Endodermal cell (in vitro differentiated cells): ENCODE data around the gene PPP2R1A. TPM values are rescaled to one million over a fixed set of nuclear protein-coding genes. Genes with fewer than 3 reads are reported as not detected.

Source experiments
- DNase-seq: peaks from one replicate; pipeline ENCODE4 v3.0.0-alpha.2; 2017
- H3K27ac ChIP-seq: 2 replicates; pipeline ENCODE4 v1.5.1; 2013; ENCODE audit warnings: mild to moderate bottlenecking, low read depth, low read length, moderate library complexity
- H3K27me3 ChIP-seq: 2 replicates; pipeline ENCODE4 v1.6.1; 2013; ENCODE audit warnings: mild to moderate bottlenecking, low read length, moderate library complexity; ENCODE audit not compliant: insufficient read depth, control insufficient read depth, poor library complexity, severe bottlenecking
- H3K36me3 ChIP-seq: 2 replicates; pipeline ENCODE4 v1.7.0; 2013; ENCODE audit warnings: mild to moderate bottlenecking, low read length, moderate library complexity; ENCODE audit not compliant: control insufficient read depth, insufficient read depth
- H3K4me1 ChIP-seq: one replicate; pipeline ENCODE4 v1.7.0; 2013; ENCODE audit warnings: low read length; ENCODE audit not compliant: control insufficient read depth, insufficient read depth
- H3K4me3 ChIP-seq: 2 replicates; pipeline ENCODE4 v1.5.1; 2013; ENCODE audit warnings: mild to moderate bottlenecking, low read length, moderate library complexity
- H3K9ac ChIP-seq: 2 replicates; pipeline ENCODE4 v1.6.1; 2013; ENCODE audit warnings: mild to moderate bottlenecking, low read length, moderate library complexity; ENCODE audit not compliant: poor library complexity, severe bottlenecking; ENCODE audit errors: extremely low read depth
- H3K9me3 ChIP-seq: 2 replicates; pipeline ENCODE4 v1.6.1; 2013; ENCODE audit warnings: mild to moderate bottlenecking, low read length, moderate library complexity; ENCODE audit not compliant: control insufficient read depth
- H3K27ac Mint-ChIP-seq: 2 replicates; pipeline ENCODE4 v1.8.0; 2020; ENCODE audit warnings: mixed read lengths
- H3K27me3 Mint-ChIP-seq: 2 replicates; pipeline ENCODE4 v1.8.0; 2021; ENCODE audit warnings: mild to moderate bottlenecking, mixed read lengths; ENCODE audit not compliant: insufficient read depth
- H3K36me3 Mint-ChIP-seq: 2 replicates; pipeline ENCODE4 v1.8.0; 2020; ENCODE audit warnings: low read depth, mixed read lengths
- H3K4me1 Mint-ChIP-seq: 2 replicates; pipeline ENCODE4 v1.8.0; 2020; ENCODE audit warnings: mixed read lengths
- H3K4me3 Mint-ChIP-seq: 2 replicates; pipeline ENCODE4 v1.8.0; 2020; ENCODE audit warnings: mild to moderate bottlenecking, moderate library complexity, mixed read lengths
- H3K9me3 Mint-ChIP-seq: 2 replicates; pipeline ENCODE4 v1.8.0; 2020; ENCODE audit warnings: mild to moderate bottlenecking, mixed read lengths
- WGBS, 2 experiments: methylation state at CpG; one replicate each; pipeline versions ENCODE4 v1.1.5 to v1.1.7; 2013; ENCODE audit warnings: missing lambda C conversion rate in 2 of 2, mixed read lengths in 1 of 2; ENCODE audit not compliant: insufficient coverage in 1 of 2, insufficient read length in 1 of 2; 5-methylcytosine and 5-hydroxymethylcytosine counted together
- total RNA-seq, 2 donors: library from RNA; stranded (reverse); fragmentation: NEBNext Ultra II Directional in 1 of 2; extraction: Animal tissue kit (Norgen Biotek cat#: 25700) in 1 of 2; gene quantifications; 2 replicates in 1 of 2; 3 replicates in 1 of 2; pipeline ENCODE4 v1.2.1, GENCODE V29; 2021
- TF ChIP-seq, protein P1 (sequence below): fragments of 200-600 bp; sonication (generic); conservative IDR thresholded peaks from 2 replicates; pipeline ENCODE4 v1.5.0; 2021; ENCODE audit warnings: antibody characterized with exemption, mild to moderate bottlenecking

The PPP2R1A gene
- total RNA-seq, 2 donors from 2014 or later, result 345 to 348 TPM

DNA sequence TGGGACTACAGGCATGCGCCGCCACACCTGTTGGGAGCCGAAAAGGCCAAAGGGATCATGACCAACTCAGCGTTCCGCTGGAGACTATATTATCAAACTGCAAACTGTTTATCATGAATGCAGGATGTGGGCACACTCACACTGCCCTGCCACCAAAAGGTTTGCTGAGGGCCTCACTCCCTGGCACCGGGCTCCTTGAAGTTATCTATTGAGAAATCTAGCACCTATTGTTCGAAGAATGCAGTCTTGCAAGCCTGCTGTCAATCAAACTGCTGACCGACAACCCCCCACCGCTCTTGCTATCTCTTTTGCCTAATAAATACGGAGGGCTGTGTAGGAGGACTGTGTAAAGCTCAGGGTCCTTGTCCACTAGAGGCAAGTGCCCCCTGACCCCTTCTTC lies 13.3 kb upstream of the PPP2R1A start:
- Mint-ChIP-seq H3K27me3 (no peaks in the 10 kb centered on the region), H3K9me3 (peaks cover 31% of the 10 kb centered on the region), H3K36me3 (no peaks in the 10 kb centered on the region), H3K4me1 (peaks cover 14% of the 10 kb centered on the region), H3K4me3 (no peak overlapping the region), H3K27ac (peak overlapping the region; percentile 56)
- H3K36me3 ChIP-seq, result no peaks in the 10 kb centered on the region
- no peaks in the 10 kb centered on the region for H3K4me1 ChIP-seq
- H3K4me3 ChIP-seq, result peak overlapping the region; percentile 28
- WGBS, 2 experiments, result 72 to 75% methylated on average over 6 to 10 of the region's 10 CpGs
- H3K27ac ChIP-seq, result no peak overlapping the region
- peaks cover 10% of the 10 kb centered on the region for H3K9me3 ChIP-seq
- peak; percentile 74 for DNase-seq
- TF ChIP-seq, protein P1, sequence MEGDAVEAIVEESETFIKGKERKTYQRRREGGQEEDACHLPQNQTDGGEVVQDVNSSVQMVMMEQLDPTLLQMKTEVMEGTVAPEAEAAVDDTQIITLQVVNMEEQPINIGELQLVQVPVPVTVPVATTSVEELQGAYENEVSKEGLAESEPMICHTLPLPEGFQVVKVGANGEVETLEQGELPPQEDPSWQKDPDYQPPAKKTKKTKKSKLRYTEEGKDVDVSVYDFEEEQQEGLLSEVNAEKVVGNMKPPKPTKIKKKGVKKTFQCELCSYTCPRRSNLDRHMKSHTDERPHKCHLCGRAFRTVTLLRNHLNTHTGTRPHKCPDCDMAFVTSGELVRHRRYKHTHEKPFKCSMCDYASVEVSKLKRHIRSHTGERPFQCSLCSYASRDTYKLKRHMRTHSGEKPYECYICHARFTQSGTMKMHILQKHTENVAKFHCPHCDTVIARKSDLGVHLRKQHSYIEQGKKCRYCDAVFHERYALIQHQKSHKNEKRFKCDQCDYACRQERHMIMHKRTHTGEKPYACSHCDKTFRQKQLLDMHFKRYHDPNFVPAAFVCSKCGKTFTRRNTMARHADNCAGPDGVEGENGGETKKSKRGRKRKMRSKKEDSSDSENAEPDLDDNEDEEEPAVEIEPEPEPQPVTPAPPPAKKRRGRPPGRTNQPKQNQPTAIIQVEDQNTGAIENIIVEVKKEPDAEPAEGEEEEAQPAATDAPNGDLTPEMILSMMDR, result no peak
- no peak overlapping the region for H3K9ac ChIP-seq
- H3K27me3 ChIP-seq, result no peaks in the 10 kb centered on the region

DNA sequence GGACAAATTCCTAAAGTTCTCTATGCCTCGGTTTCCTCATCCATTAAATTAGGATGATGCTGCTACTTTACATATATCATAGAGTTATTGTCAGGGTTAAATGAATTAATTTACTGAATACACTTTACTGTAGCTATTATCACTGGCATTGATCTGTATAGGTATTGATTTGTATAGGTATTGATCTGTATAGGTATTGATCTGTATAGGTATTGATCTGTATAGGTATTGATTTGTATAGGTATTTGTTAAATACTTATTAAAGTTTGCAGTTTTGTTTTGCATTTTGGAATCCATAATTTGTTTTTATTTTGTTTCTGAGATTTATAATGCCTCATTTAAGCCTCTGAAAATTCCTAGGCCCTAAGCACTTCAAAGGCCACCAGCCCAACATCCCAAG lies 2.4 kb upstream of the PPP2R1A start:
- Histone ChIP-seq H3K9ac (no peak overlapping the region), H3K9me3 (no peaks in the 10 kb centered on the region), H3K36me3 (peaks cover 10% of the 10 kb centered on the region), H3K27ac (no peak overlapping the region), H3K4me3 (no peak overlapping the region), H3K4me1 (no peaks in the 10 kb centered on the region), H3K27me3 (no peaks in the 10 kb centered on the region)
- TF ChIP-seq, protein P1, result no peak
- Mint-ChIP-seq H3K4me3 (no peak overlapping the region), H3K4me1 (peaks cover 20% of the 10 kb centered on the region), H3K9me3 (no peaks in the 10 kb centered on the region), H3K27ac (no peak overlapping the region), H3K27me3 (no peaks in the 10 kb centered on the region), H3K36me3 (peaks cover 8% of the 10 kb centered on the region)
- DNase-seq, result no peak
- no CpG with 5 or more reads among the region's 1 CpG for WGBS, 2 experiments

DNA sequence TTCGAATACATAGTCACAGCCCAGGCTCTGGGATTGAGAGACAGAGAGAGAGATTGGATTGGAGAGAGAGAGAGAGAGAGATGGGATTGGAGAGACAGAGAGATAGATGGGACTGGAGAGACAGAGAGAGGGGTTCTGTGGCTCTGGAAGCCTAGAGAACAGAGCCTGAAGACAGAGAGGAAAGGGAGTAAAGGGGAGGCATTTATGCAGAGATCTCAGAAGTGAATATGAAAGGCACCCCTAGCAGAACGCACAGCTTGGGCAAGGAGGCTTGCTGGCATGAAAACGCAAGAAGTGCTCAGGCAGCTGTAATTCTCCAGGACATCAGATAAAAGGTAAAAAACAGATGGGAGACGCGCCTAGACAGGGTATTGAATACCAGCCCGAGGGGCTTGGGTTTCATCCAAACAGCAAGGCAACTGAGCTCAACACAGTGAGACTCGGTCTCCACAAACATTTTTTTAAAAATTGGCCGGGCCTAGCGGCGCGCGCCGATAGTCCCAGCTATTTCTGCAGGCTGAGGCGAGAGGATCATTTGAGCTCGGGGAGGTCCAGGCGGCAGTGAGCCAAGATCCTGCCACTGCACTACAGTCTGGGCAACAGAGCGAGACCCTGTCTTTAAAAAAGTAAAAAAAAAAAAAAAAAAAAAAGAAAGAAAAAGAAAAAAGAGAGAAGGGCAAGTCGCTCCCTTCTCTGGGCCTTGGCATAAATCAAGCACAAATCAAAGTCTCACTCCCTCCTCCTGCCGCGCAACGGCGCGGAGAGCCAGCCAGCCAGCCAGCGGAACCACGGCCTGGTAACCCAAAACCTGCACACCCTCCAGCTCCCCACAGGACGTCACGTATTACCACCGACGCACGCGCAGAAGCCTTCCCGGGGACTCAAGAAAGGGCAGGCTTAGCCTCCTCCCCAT lies 774 bp upstream of the PPP2R1A start:
- H3K4me3 Mint-ChIP-seq, result peak overlapping the region; percentile 95
- Histone ChIP-seq H3K27ac (peak overlapping the region; percentile 52), H3K4me1 (no peaks in the 10 kb centered on the region), H3K9me3 (no peaks in the 10 kb centered on the region), H3K27me3 (no peaks in the 10 kb centered on the region), H3K36me3 (peaks cover 19% of the 10 kb centered on the region), H3K4me3 (peak overlapping the region; percentile 74), H3K9ac (peak overlapping the region; percentile 31)
- H3K4me1 Mint-ChIP-seq, result peaks cover 22% of the 10 kb centered on the region
- DNase-seq, result no peak
- H3K27ac Mint-ChIP-seq, result peak overlapping the region; percentile 99
- WGBS, 2 experiments, result 13 to 23% methylated on average over 10 to 31 of the region's 32 CpGs
- TF ChIP-seq, protein P1, result no peak
- H3K36me3 Mint-ChIP-seq, result peaks cover 19% of the 10 kb centered on the region
- no peaks in the 10 kb centered on the region for H3K9me3 Mint-ChIP-seq
- H3K27me3 Mint-ChIP-seq, result no peaks in the 10 kb centered on the region
